HG03520 (cell line): Measurements from ENCODE around the gene ACO2.

Source experiments
- ATAC-seq: cut with Tn5 transposase; IDR thresholded peaks from one replicate; pipeline ENCODE4 v1.9.1; 2021; ENCODE audit warnings: mild to moderate bottlenecking, moderate library complexity; ENCODE audit not compliant: unreplicated experiment

ACO2 gene

DNA sequence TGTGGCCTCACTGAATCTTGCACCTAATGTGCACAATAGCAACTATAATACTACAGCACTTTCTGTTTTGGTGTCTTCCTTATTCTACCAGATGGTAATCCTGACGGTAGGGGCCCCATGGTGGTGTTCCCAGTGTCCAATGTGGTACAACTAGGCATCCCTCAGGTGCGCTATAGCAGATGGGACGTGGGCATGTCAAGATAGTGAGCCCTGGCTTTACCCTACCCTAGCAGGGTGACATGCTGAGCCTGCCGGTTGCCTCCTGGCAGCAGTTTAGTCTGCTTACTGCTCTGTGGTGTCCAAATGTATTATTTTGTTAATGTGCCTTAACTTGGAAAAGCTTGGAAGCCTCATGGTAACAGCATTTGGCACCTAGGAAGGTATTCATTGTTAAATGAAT, 19.2 kb downstream of the ACO2 start:
- ATAC-seq = no peak

DNA sequence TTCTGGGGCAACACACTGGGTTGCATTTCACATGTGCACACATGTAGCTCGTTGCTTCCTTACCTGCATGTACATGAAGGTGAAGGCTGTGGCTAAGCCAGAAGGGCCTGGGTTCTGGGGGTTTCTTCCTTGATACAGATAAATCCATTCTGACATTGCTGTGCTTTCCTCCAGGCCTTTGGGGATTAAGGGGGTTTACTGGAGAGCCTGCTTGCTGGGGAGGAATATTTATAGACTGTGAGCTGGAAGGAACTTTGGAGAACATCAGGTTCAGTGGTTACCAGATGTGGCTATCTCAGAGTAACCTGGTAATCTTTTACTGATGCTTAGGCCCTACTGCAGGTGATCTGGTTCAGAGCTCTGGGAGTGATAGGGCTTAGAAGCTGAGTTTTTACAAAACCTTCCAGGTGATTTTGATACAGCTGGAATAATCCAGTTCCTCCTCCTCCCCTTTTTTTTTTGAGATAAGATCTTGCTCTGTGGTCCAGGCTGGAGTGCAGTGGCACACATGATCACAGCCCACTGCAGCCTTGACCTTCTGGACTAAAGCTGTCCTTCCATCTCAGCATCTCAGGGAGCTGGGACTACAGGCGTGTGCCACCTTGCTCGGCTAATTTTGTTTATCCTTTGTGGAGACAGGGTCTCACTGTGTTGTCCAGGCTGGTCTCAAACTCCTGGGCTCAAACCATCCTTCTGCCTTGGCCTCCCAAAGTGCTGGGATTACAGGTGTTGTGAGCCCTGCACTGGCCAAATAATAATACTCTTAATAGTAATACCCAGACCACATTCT, 19.9 kb downstream of the ACO2 start:
- ATAC-seq = no peak

DNA sequence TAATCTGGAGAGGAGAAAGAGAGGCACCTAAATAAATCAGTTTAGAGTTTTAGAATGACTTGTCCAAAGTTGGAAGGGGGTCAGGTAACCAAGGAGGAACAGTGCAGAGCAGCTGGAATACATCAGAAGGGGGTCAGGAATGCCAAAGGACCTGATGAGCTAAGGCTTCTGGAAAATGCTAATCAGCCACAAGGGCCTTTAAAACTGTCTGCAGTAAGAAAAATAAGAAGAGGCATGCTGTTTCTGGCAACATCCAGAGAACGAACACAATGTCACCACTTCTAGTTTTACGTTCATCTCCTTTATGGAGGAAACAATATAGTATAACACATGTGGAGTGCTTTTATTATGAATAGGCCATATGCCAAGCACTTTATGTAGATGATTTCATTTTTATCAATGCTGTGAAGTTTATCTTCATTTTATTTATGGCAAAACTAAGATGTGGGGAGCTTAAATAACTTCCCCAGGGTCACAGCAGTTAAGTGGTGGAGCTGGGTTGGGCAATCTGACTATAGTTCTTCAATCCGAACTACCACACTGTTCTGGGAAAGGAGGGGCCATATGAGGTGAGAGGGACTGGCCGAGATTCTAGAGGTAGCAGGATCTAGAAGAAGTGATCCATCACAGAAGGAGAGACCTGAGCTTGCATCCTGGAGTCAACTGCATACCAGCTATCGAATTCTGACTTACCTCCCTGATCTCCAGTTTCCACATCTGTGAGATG, 22.6 kb downstream of the ACO2 start:
- ATAC-seq = no peak

DNA sequence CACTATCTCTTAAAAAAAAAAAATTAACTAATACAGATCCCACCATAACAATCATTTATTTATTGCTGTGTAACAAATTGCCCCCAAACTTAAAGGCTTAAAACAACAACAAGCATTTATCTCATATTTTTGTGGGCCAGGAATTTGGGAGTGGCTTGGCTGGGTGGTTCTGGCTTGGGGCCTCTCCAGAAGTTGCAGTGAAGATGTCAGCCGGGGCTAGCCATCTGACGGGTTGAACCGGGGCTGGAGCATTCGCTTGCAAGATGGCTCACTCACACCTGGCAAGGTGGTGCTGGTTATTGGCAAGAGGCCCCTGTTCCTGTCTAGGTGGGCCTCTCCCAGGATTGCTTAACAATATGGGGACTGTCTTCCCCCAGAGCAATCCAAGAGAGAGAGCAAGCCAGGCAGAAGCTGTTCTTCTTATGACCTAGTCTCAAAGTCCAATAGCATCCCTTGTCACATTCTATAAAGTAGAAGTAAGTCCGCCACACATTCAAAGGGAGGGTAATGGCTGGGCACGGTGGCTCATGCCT, 29.5 kb downstream of the ACO2 start:
- no peak for ATAC-seq

DNA sequence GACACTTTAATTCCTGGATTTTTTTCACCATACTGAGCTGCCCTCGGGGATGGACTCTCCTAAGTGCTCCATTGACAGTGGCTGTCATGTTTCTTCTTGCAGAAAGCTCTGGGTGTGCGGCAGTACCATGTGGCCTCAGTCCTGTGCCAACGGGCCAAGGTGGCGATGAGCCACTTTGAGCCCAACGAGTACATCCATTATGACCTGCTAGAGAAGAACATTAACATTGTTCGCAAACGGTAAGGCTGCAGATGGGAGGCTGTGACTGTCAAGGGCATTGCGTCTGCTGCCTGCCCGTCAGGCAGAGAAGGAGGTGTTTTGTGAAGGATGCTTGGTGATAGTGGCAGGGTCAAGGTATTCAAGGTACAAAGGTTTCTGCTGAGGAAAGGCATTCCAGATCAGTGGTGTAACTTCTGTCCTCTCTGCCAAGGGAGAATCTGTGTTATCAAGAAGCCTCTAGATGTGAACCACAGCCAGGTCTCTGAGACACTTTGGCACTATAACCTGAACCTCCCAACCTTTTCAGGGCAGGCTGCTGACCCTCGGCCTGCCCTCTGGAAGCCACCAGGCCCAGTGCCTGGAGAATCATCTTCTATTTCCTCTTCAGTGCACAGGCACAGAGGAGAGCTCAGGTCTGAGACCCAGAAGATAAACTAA, 30.8 kb downstream of the ACO2 start:
- no peak for ATAC-seq

DNA sequence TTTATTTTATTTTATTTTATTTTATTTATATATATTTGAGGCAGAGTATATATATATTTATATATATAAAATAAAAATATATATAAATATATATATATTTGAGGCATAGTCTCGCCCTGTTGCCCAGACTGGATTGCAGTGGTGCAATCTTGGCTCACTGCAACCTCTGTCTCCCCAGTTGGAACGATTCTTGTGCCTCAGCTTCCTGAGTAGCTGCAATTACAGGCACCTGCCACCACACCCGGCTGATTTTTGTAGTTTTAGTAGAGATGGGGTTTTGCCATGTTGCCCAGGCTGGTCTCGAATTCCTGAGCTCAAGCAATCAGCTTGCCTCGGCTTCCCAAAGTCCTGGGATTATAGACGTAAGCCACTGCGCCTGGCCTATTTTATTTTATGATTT, 31.4 kb downstream of the ACO2 start:
- no peak for ATAC-seq

DNA sequence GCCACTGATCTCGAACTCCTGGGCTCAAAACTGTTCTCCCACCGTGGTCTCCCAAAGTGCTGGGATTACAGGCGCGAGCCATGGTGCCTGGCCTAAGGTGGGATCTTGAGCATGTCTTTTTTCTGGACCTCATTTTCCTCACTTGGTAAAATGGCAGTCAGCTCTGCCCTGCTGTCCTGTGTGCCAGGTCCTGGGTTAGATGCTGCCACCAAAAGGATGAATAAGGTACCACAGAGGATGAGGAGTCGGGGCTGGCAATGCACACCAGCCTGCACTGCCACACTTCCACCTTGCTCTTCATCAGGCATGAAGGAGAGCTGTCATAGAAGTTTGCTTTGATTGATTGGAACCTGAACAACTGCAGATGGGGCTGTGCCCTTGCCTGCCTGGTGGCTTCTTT, 32.3 kb downstream of the ACO2 start:
- ATAC-seq = no peak

DNA sequence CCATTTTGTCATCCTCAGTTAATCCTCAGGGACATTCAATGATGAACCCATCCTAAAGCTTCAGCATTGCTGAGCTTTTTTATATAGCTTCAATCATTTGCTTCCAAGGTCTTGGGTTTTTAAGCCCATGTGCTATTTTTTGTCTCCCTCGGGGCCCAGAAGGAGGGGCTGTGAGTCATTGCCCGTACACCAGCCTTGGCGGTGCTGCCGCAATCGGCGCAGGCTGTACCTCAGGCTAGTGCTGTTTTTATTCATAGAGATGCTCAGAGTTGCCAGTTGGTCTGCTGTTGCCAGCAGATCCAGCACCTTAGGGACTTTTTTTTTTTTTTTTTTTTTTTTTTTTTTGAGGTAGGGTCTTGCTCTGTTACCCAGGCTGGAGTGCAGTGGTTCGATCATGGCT, 35.5 kb downstream of the ACO2 start:
- no peak for ATAC-seq

DNA sequence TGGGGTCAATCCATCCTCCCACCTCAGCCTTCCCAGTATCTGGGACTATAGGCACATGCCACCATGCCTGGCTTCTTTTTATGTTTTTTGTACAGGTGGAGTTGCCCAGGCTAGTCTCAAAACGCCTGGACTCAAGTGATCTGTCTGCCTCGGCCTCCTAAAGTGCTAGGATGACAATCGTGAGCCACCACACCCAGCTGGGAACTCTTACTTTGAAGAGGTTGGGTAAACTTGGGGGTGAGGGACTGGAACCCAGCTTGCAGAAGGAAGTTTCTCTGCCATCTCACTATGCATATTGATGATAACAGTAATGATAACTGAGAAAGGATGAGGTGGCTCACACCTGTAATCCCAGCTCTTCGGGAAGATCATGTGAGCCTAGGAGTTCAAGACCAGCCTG, 35.9 kb downstream of the ACO2 start:
- ATAC-seq = no peak

DNA sequence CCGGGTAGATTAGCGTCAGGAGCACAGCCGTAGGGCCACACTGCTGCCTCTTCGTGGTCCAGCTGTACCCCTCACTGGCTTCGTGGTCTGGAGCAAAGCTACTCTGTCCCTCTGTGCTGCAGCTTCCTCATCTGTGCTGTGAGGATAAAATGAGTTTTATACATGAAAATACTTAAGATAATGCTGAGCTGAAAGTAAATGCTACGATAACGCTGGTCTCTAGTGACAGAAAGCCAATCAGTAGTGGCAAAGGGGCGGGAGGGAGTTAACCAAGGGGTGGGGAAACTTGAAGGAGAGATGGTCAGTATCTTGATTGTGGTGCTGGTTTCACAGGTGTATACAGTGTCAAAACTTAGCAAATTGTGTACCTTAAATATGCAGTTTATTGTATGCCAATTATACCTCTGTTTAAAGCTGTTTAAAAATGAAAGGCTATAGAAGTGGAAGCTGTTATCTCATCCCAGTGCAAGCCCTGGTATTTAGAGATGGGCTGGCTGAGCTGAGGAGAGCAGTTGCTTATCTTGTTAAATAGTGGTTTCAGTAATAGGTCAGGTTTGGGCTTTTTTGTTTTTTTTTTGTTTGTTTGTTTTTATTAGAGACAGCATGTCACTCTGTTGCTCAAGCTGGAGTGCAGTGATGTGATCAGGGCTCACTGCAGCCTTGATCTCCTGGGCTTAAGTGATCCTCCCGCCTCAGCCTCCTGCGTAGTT, 36.7 kb downstream of the ACO2 start:
- ATAC-seq = no peak

DNA sequence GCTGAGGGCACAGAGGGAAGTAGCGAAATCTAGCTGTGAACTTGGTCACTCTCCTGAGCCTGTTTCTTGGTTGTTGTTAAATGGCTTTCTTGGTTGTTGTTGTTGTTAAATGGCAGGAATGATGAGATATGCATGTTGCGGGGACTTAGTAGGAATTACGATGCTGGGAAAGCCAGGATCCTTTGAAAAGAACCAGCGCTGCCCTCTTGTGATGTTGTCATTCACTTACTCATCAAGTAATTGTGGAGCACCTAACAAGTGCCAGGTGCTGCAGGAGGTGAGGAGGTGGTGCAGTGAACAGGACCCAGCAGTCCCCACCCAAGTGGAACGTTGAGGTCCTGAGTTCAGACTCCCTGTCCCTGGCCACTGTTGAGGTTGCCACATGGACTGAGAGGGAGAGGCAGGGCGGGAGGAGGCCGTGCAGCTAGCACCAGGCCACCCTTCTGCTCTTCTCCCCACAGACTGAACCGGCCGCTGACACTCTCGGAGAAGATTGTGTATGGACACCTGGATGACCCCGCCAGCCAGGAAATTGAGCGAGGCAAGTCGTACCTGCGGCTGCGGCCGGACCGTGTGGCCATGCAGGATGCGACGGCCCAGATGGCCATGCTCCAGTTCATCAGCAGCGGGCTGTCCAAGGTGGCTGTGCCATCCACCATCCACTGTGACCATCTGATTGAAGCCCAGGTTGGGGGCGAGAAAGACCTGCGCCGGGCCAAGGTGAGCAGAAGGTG, 38.6 kb downstream of the ACO2 start:
- ATAC-seq = no peak

DNA sequence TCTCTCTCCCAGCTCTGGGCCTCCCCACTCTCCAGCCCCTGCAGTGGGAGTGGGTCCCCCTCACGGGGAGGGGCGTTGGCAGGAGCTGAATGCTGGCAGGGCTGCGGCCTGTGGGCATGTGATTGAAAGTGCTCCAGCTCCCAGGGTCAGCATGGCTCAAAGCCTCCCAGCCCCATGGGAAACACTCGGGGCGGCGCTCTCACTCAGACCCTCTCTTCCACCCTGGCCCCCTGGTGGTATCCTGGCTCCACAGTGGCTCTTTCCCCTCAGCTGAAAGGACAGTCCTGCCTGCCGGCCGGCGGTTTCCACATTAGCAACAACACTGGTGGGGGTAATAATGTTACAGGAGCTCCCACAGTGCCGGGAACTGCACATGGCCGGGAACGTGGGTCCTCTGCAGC, 39.9 kb downstream of the ACO2 start:
- ATAC-seq = no peak

DNA sequence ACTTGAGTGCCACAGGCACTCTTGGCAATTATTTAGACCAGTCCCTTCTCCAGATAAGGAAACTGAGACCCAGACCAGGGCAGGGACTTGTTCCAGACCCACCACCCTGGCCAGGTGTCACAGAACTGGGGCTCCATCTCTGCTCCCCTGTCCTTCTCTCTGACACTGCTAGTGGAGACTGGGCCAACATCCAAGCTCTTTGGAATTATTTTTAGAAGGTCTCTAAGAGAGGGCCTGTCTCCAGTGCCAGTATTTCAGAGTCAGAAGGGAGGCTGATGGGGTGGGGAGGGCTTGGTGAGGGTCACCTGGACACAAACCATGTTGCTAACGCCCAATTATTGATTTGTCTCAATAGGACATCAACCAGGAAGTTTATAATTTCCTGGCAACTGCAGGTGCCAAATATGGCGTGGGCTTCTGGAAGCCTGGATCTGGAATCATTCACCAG, 42.6 kb downstream of the ACO2 start:
- no peak for ATAC-seq

DNA sequence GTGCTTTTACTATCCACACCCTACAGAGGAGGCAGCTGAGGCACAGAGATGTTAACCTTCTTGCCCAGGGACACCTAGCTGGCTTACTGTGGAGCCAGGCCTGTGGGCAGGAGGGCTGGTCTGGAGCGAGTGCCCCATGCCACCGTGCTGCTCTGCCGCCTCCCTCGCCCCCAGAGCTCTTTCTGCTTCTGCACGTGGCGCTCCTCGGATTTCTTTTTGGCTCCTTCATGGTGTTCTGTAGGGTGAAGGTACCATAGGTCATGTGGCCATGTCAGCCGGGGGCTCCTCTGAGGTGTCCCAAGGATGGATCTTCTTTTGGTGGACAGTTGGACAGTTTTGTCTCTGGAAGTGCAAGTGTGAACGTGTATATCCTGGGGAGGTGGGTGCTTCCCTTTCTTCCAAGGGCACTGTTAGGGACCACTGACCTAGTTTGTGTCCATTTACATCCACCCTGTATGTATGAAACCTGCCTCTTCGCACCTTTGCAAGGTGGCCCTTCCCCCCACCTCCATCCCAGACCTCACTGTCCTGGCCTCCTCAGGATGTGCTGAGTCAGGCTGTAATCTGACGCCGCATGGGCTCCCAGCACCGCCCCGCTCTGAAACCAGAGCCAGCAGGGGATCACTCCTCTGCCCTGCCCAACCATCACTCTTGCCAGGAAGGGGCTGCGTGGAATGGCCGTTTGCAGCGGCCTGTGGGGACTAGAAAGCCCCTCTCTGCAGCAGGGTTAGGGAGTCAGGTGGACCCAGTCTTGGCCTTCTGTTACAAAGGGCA, 43.7 kb downstream of the ACO2 start:
- ATAC-seq = no peak

DNA sequence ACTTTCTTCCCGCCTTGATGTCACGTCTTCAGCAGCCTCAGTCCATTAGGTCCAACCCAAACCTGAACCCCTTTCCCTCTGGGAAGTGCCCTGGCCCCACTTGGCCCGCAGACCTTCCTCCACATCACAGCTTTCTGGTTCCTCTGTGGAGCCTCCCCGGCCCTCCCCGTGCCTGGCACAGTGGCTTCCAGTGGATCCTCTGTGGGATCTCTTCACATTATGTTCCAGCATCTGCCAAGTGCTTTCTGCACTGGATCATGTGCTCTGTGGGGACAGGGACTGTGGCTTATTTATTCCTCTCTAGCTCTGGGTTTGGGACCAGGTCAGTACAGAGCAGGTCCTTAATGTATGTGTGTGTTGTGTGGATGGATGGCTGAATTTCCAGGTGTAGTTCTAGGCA, 44.5 kb downstream of the ACO2 start:
- no peak for ATAC-seq

DNA sequence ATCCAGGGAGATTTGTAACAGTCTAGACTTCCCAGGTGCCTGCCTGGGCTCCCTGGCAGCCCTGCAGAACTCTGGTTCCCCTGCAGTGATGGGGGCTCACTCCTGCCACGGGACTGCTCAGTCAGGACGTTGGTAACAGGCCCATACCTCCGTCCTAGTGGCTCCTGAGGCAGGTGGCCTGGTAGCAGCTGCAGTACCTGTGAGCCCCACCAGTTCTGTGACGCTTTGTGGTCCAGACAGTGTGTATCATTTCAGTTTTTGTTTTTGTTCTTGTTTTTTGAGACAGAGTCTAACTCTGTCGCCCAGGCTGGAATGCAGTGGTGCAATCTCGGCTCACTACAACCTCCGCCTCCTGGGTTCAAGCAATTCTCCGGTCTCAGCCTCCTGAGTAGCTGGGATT, 47.5 kb downstream of the ACO2 start:
- ATAC-seq = no peak

DNA sequence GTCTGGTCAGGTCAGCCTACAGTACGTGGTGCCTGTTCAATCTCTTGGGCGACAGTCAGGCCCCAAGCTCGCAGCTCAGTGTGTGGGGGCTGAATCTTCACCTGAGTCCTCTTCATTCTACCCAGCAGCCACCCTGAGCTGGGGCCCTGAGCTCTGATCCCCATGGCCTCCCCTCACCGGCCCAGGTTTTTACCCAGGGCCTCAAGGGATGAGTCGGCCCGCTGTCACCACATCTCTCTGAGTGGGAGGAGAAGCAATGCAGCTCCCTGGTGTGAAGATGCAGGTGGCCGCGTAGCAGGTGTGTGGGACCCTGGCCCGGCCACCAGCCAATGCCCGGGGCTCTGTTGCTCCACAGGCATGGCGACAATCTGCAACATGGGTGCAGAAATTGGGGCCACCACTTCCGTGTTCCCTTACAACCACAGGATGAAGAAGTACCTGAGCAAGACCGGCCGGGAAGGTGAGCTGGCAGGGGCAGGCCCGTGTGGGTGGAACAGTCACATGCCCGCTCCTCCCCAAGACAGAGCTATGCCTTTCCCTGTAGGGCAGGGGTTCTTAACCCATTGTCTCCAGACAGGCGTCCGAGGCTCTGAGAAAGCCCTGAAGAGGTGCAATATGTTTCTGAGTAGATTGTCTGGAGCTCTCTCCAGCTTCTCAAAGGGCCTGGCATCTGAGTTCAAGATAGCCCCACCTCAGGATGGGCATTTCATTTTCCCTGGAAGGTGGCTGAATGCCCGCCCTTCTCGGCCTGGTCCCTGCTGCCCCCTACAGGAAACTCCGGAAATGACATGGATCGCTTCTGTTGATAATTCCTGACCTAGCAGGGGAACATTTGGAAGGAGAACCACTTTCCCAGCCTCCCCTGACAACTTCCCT, 48.5 kb downstream of the ACO2 start:
- no peak for ATAC-seq

DNA sequence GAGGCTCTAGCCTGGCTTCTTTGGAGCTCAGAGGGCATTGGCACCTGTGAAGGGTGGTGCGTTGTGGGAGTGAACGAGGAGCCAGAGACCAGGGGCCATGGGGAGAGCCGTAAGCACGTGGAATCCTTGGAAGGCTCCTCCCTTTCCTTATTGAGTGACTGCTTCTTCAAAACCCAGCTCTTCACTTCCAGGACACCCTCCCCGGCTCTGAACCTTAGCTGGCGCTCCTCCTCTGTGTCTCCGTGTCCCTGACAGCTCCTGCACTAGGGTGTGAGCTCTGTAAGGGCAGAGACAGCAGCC, 49.1 kb downstream of the ACO2 start:
- ATAC-seq = no peak

DNA sequence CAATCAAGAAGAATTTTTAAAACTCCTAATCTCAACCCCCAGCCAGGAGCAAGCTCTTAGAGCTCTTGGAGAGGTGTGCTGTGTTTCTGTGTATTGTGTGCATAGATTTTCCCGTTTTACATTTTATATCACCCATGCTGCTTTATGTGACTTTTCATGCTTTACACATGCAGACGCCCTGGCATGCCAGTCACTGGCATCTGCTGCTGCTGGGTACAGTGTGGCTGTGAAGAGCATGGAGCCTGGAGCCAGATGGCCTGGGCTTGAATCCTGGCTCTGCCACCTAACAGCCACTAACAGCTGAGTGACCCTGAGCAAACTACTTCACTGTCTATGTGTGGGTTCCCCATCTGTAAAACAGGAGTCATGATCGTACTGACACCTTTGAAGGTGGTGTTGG, 52.2 kb downstream of the ACO2 start:
- no peak for ATAC-seq
